HG02943 (cell line): Measurements from ENCODE around the gene CELA1.
A peak's percentile ranks its signal among the peaks of the same experiment; 100 is the strongest.

Experiments
- ATAC-seq: cut with Tn5 transposase; IDR thresholded peaks from one replicate; pipeline ENCODE4 v1.9.1; 2021; ENCODE audit warnings: mild to moderate bottlenecking, low read depth, moderate library complexity; ENCODE audit not compliant: unreplicated experiment

Gene CELA1

DNA sequence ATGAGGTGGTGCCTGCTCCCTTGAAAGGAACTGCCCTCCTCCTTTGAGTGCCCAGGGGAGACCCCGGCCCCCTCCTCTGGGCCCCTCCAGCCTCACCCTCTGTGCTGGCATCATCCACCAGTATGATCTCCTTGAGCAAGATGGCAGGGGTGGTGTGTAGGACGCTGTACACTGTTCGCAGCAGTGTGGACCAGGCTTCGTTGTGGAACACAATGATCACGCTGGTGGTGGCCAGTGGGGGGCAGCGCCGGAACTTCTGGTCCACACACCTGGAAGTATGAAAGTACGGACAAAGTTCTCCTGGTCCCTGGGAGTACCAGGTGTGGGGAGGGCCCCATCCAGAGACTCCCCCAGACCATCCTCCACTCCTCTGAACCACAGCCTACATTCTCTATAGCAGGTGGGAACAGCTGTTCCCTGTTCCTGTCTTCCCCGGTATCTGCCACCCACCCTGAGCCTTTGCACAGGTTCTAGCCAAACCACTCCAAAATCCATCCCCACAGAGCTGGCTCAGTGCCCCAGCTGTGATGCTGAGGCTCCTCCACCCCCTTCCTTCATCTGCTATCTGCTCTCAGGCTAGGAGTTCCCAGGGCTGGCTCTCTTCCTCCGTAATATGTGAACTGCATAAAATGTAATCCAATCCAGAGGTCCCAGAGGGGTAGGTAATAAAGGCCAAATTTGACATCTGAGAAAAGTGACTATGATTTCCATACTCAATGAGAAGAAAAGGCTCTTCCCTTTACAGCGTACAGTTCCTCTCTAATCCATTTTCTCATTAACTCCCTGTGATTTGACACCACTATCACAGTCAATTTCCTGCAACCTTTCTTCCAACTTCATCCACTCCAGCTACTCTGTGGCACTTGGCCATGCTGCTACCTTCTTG is 30.9 kb upstream of the CELA1 start:
- no peak for ATAC-seq

DNA sequence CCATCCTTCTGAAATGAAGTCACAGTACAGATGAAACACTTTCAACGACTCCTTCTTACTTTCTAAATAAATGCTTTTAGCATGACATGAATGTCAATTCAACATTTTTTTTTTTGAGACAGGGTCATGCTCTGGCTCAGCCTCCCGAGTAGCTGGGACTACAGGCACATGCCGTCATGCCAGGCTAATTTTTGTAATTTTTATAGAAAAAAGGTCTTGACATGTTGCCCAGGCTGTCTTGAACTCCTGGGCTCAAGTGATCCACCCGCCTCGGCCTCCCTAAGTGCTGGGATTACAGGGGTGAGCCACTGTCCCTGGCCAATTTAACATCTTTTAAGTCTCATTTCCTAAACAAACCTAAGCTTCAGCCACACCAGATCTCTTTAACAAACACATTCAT is 28.4 kb upstream of the CELA1 start:
- no peak for ATAC-seq

DNA sequence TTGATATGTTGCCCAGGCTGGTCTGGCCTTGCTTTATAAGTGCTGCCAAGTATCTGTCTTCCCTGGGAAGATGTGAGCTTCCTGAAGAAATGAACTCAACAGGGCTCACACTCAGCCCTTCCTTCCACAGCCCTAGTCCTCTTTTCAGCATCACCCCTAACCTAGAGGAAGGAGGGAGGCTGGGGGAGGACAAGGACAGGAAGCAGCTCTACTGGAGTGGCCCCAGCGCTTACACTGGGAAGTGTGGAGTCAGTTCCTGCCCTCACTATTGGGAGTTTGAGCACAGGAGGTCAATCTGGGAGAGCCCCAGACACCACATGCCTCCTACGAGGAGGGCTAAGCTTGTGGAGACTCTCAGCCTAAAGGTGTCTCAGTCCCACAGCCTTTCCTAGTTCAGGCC is 27.9 kb upstream of the CELA1 start:
- no peak for ATAC-seq

DNA sequence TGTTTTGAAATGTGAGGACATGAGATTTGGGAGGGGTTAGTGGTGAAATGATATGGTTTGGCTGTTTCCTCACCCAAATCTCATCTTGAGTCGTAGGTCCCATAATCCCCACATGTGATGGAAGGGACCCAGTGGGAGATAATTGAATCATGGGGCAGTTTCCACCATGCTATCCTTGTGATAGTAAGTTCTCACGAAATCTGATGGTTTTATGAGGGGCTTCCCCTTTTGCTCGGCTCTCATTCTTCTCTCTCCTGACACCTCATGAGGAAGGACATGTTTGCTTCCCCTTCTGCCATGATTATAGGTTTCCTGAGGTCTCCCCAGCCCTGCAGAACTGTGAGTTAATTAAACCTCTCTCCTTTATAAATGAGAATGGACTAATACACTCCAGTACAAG is 26.7 kb upstream of the CELA1 start:
- no peak for ATAC-seq

DNA sequence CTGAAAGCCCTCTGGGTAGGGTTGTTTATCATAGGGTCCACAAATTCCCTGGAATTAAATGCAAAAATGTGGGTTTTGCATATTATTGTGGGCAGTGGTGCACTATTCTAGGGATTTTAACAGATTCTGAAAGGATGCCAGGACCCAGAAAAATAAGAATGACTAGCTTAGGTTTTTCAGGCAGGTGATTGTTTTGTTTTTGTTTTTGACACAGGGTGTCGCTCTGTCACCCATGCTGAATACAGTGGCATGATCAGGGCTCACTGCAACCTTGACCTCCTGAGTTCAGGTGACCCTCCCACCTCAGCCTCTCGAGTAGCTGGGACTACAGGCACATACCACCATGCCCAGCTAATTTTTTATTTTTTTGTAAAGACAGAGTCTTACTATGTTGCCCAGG is 25.5 kb upstream of the CELA1 start:
- ATAC-seq, result no peak

DNA sequence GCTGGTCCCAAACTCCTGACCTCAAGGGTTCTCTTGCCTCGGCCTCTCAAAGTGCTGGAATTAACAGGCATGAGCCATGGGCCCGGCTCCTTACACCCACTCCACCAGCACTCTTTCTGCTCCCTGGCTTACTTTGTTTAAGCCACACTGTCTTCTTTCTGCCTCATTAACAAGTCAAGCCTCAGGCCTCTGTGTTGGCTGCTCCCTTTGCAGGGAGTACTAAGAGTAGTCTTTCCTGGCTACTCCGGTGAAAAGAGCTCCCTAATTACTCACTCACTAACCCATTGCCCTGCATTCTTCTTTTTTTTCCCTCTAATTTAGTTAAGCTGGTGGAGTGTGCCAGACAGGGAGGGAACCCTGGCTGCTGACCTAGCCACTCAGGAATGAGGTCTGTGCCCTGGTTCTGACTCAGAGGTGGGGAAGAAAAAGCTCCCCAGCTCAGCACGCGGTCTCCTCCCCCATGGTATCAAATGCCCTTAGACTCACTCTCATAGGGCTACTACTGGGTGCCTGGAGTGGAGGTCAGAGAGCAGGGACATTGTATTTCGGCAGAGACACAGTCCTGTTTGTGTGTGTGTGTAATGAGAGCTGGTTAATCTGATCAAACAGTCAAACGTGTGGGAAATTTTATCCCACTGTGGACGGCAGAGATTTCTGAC is 24.9 kb upstream of the CELA1 start:
- ATAC-seq, result no peak

DNA sequence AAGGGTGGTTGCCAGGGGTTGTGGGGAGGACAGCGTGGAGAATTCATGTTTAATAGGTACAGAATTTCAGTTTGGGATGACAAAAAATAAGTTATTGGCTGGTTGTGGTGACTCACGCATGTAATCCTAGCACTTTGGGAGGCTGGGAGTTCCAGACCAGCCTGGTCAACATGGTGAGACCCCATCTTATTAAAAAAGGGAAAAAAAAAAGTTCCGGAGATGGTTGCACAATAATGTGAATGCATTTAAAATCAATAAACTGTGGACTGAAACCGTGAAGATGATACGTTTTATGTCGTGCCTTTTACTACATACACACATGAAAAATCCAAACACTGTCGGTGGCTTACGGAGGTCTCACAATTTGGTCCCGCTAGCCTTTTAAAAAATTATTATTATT is 24.2 kb upstream of the CELA1 start:
- no peak for ATAC-seq

DNA sequence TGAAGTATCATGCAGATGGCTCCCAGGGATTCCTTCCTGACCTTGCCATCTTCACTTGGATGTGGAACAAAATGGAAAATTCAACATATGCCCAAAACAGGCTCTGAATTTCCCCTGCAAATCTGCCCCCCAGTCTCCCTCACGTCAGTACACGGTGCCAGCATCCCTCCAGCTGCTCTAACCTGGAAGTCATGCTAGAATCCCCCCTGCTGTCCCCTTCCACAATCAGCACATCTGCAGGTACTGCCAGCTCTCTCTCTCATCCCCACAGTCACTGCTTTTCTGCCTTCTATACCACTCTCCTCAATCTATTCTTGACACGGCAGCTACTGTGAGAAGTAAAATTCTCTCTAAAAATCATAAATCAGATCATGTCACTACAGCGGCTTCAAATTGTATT is 23.1 kb upstream of the CELA1 start:
- no peak for ATAC-seq

DNA sequence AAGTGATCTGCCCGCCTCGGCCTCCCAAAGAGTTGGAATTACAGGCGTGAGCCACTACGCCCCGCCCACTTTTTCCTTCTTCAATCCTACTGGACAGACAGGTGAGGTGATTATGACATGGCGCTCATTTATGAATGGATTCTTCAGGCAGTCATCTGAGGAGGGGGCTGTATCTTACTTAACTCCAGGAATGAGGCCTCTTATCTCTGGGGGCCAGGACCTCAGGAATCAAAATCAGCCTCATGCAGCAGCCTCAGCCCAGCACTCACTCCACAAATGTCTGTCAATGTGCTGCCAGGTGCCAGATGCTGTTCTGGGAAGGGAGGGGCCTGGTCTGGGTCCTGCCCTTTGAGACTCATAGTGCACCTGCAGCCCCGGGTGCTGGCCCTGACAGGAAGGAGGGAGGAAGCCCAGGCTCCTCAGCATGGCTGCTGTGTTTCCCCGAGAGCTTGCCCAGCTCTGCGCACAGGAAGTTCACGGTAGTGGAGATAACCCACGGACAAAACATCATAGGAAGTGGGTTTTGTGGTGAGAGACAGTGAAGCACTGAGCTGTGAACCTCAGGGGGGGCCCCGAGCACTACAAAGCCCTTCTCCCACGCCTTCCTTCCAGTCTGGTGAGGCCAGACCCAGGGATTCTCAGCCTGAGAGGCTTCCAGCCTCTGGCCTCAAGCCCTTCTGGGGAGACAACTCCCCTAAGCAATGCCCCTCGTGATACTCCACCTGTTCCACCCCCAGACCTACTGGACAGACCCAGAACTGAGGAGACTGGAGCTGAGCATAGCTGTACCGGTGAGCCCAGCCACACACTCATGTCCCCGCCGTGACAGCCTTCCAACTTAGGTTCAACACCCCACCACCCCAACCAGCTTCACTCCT is 22.4 kb upstream of the CELA1 start:
- peak; percentile 96 for ATAC-seq

DNA sequence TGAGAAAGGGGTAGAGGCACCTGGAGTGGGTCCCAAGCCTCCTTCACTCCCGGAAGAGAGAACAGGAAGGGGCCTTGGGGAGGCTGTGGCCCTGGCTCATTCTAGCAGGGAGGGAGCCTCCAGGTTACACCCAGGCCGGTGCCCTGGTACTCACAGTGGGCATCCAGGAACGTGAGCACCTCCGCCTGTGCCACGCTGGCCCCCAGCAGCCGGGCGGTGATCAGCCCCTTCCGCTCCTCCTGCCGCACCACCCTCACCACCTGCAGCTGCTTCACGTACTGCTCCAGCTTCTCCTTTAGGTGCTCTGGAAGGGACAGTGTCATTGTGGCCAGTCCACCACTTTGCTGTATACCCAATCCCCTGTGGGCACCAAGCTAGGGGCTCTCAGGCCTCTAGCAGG is 18.8 kb upstream of the CELA1 start:
- no peak for ATAC-seq

DNA sequence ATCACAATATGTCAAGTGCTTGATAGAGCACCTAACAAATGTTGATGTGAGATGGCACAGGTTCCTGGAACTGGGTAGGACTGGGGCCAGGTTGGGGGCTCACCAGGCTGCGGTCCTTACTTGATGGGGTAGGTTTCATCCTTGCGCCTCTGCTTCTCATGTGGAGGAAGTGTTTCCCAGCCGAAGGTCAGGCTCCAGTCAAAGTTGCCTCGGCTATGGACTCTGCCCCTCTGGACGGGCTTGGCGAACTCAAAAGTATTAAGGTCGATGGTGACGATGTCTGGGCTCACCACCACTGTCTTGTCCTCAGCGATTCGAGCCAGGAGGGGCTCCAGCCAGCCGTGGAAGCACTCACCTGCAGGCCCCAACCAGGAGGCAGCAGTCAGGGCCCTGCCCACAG is 17.5 kb upstream of the CELA1 start:
- no peak for ATAC-seq

DNA sequence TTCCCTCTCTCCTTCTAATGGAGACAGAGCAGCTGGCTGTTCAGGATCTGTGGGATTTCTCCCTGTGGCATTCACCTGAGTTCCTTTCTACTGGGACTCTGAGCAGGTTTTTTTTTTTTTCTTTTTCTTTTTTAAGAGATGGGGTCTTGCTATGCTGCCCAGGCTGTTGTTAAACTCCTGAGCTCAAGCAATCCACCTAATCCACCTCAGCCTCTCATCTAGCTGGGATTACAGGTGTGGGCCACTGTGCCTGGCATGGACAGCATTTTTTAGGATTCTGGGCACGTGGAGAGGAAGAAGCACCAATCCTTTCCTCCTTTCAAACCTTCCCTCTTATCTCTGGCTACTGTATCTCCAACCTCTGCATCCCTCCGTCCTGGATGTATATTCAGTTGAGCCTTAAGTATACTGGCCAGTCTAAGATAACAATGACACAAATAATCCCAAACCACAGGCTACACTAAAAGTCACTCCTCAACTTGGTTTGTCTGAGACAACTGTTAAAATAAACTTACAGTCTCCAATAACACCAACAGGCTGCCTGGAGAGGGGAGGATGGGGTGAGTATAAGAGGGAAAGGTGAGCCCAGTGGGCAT is 16.4 kb upstream of the CELA1 start:
- no peak for ATAC-seq

DNA sequence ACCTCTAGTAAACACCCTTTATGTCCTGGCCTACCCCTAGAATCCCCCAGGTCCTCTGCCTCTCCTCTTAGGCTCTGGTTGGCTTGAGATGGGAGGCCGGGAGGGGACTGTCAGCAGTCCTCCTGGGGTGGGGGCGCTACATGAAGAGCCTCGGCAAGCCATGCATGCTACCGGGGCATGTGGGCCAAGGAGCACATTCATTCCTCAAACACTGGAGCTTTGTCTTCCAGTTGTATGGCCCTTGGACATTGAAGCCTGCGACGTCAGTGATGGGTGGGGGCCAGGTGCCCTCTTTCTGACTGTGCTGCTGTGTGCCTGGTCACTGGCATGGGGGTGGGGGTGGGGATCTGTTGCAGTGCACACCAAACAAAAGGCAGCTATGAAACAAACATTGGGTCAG is 15.8 kb upstream of the CELA1 start:
- no peak for ATAC-seq

DNA sequence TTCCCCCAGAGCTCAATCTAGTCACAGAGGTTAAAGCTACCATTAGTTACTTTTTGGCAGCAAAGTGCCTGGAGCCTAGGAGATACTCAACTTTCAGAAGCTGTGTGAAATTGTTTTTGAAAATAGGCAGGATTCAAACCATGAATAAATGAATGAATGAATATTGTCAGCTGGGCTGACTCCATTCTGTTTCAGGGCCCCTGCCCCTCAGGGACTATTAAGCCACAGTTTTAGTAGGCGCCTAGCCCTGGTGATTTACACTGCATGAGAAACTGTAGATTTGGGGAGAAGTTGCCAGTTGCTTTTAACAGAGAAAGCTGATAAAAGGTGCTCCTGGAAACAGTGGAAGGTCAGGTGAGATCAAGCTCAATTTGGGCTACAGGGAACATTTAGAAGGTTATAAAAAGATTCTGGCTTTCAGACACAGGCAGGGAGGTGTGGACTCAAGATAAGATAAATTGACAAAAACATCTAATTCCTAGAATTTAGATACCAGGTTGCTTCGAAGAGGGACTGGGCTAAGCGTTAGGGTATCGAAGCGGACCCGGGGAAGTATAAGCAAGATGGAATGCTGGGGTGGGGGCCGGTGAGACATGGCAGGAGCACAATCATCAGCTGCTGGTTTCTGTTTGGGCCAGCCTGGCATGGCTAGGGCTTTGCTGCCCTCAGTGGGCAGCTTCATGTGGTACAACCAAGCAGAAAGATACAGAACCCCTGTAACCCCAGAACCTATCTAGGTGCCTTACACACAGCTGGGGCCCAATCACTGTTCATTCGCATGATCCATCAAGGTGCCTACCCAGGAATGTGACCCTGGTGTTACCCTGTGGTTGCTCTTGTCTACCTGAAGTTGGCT is 14.9 kb upstream of the CELA1 start:
- no peak for ATAC-seq

DNA sequence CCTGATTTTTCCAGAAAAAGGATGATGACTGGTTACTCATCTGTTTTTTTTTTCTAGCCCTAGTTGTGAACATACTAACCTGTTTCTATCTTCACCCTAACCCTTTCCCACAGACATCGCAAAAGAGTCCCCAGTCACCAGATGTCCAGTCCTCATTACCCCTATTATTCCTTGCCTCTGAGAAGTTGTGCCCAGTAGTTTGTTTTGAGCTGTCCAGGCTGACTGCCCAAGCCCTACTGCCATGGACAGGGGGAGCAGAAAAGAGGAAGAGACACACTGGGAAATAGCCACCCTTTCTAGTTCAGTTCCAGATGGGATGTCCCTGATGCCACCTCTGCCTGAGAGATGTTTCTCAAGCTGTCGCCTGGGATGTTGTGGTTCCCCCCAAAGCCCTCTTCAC is 13.8 kb upstream of the CELA1 start:
- ATAC-seq, result no peak

DNA sequence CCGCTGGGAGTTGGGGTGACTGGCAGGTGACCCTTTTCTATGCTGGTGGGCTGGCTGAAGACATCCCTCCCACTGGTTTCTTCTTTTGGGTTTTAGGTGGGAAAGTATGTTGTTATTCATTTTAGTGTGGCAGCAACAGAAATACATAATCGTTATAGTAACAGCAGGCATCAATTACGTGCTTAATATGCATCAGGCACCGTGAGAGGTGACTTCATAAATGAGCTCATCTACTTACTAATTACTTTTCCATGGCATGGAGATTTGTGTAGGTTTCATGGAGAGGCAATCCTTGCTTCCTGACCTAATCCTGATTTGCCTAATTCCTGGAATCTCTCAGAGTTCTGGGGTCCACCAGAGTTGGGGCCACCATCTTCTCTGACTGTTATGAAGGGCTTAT is 13.4 kb upstream of the CELA1 start:
- ATAC-seq, result no peak

DNA sequence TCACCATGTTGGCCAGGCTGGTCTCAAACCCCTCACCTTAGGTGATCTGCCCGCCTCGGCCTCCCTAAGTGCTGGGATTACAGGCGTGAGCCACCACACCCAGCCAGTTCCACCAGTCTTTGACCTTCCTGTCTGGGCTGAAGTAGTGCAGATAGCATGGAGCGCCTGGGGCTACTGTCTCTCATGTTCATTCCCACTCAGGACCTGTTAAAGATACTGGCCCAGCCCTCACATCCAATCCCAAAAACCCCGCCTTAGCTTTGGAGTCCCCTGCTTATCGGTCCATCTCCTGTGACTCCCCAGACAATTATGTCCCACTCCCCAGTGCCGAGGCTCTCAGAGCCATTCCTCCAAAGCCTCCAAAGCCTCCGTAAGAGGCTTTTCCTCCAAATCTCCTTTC is 12.0 kb upstream of the CELA1 start:
- ATAC-seq, result no peak

DNA sequence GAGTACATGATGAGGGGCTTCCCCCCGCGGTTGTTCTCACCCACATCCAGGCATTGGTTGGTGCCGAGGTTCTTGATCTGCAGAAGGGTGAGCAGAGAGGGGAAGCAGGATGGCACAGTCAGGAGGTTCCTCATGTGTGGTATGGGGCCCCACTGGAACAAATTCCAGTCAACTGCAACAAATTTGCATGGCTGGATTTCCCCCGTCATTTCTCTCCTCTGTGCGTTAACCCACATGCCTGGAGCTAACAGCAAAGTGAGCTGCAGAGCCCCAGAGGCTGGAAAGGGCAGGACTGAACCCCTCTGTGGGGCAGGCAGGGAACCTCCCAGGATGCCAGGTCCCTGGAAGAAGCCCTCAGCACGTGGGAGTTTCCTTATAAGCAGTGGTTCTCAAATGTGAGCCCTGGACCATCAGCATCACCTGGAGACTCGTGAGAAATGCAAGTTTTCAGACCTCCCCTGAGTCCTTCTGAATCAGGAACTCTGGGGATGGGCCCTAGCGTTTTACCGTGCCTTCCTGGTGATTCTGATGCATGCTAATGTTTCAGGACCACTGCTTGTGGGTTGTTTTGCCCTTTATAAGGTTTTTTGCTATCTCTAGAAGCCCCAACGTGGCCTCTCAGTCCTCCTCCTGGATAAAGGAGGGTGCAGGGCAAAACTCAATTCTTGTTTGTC is 11.0 kb upstream of the CELA1 start:
- ATAC-seq, result no peak

DNA sequence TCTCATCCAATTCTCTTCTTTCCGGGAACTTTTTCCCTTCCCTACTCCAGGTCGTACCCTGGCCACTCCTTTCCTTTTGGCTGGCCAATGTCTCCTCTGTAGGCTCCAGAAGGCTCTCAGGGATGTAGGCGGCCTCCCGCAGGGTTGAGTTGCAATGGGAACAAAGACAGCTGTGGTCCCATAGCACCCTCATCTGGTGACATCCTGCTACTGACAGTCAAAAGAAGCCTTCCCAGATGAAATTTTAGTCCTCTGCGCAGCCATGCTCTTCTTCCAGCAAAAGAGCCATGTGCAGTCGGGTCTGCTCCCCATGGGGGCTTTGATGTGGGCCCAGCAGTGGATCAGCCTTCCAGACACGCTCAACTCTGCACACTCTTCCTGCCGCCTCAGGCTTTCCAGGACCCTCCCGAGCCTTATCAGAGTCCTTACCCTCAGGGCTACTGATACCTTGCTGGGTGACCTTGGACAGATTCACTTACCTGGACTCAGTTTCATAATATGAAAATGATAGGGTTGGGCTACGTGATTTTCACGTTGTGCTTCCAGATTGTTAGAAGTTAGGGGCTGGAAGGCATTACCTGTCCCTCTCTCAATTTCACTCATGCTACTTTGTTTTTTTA is 5.5 kb upstream of the CELA1 start:
- no peak for ATAC-seq
